ENCODE measurements around the gene SBK1. TPM values are rescaled to one million over a fixed set of nuclear protein-coding genes. Genes with fewer than 3 reads are reported as not detected.
A peak's percentile ranks its signal among the peaks of the same experiment; 100 is the strongest.

SBK1 gene
- total RNA-seq, 1 experiment from 2014 or later, result 19.2 TPM

- H3K9ac ChIP-seq (ENCODE audit: low read length), result no peak overlapping the region
- H3K27ac ChIP-seq (ENCODE audit: low read depth, low read length), result no peak overlapping the region
- H3K9me2 ChIP-seq (ENCODE audit: insufficient read depth), result no peaks in the 10 kb centered on the region
- no peaks in the 10 kb centered on the region for H3K9me3 ChIP-seq (ENCODE audit: control insufficient read depth in 1 of 2, insufficient read depth in 1 of 2, low read depth in 1 of 2, low read length in 2 of 2)
- H3K4me3 ChIP-seq (replicated peaks in 1 of 2; ENCODE audit: low read depth in 1 of 2, low read length in 2 of 2), result no peak overlapping the region
- H3K4me2 ChIP-seq (ENCODE audit: low read length), result peak overlapping the region; percentile 55; the same call in 1 of the 2 replicates
- ChIA-PET CTCF (interaction anchor here (1.1 kb wide), 1 partner anchor 12 kb away, joined by 3 read pairs; no protein-coding TSS in a partner anchor), RAD21 (ENCODE audit: low non-redundant PET in 1 of 2, low total read pairs in 2 of 2, uncharacterized antibody in 2 of 2, unreplicated experiment in 2 of 2) (no interaction called here), POLR2A (interaction anchor here (0.6 kb wide), 1 partner anchor 28 kb away, joined by 3 read pairs; no protein-coding TSS in a partner anchor)
- no peak overlapping the region for H2AFZ ChIP-seq (ENCODE audit: low read depth, low read length, poor library complexity, severe bottlenecking)
- intact Hi-C loops (cut with micrococcal nuclease), result no loop called here
- ATAC-seq (no peak), DNase-seq (ENCODE audit: low read depth, low spot score) (no peak)
- peaks cover 0 to 15% of the 10 kb centered on the region in 2 experiments; a peak in 2 of 4 replicates for H3K4me1 ChIP-seq (ENCODE audit: control insufficient read depth in 1 of 2, insufficient read depth in 2 of 2, low read length in 2 of 2)
- H3K79me2 ChIP-seq (ENCODE audit: insufficient read depth, low read length), result peaks cover 10% of the 10 kb centered on the region; the same call in 1 of the 2 replicates
- no peaks in the 10 kb centered on the region for H3K27me3 ChIP-seq (ENCODE audit: insufficient read depth, low read length)
- BruUV-seq (replicated peaks), result no TSS peak
- no peaks in the 10 kb centered on the region for H3K36me3 ChIP-seq (ENCODE audit: control insufficient read depth in 1 of 2, insufficient read depth in 2 of 2, low read length in 2 of 2)
- no peaks in the 10 kb centered on the region for H4K20me1 ChIP-seq (ENCODE audit: insufficient read depth)
- TF ChIP-seq ZFX (IDR thresholded peaks at IDR 0.05), result no peak
- TF ChIP-seq CEBPB (IDR thresholded peaks at IDR 0.05; ENCODE audit: low read depth), result no peak
- TF ChIP-seq EZH2 (IDR thresholded peaks at IDR 0.05), result no peak
- TF ChIP-seq JUND (IDR thresholded peaks at IDR 0.05), result no peak
- TF ChIP-seq CTCF (IDR thresholded peaks at IDR 0.05 in 2 of 3, conservative IDR thresholded peaks at IDR 0.05 in 1 of 3; ENCODE audit: borderline replicate concordance in 1 of 3, insufficient read depth in 1 of 3, low read depth in 2 of 3, low read length in 2 of 3), result no peak
- TF ChIP-seq YY1 (IDR thresholded peaks at IDR 0.05; ENCODE audit: extremely low read depth, insufficient replicate concordance, low read depth, low read length), result no peak
- TF ChIP-seq ZNF274 (IDR thresholded peaks at IDR 0.05; ENCODE audit: low read depth, low read length), result no peak
- TF ChIP-seq FOSL1 (IDR thresholded peaks at IDR 0.05; ENCODE audit: low read depth), result no peak
- no peak for TF ChIP-seq RAD21 (IDR thresholded peaks at IDR 0.05; ENCODE audit: low read depth)
- TF ChIP-seq ZBTB33 (IDR thresholded peaks at IDR 0.05; ENCODE audit: extremely low read depth, insufficient replicate concordance, low read length), result no peak
- no peak for TF ChIP-seq ELF1 (IDR thresholded peaks at IDR 0.05; ENCODE audit: borderline replicate concordance, low read depth)
- no peak for TF ChIP-seq SP1 (IDR thresholded peaks at IDR 0.05; ENCODE audit: low read depth)
- no peak for TF ChIP-seq EGR1 (IDR thresholded peaks at IDR 0.05; ENCODE audit: low read depth)
These were observed 2.1 kb upstream of the SBK1 start for GRCh38 chr16:28289939-28290858.

Data from HCT116 (cell line).